ENCODE measurements around the gene MT2A. TPM values are rescaled to one million over a fixed set of nuclear protein-coding genes. Genes with fewer than 3 reads are reported as not detected.

MT2A gene
- total and polyA plus RNA-seq, 7 donors: 37.5 to 968 (median 161) TPM

GRCh38 chr16:56635441-56635967 is 27.1 kb downstream of the MT2A start:
- Histone ChIP-seq H3K9me3 (no peaks in the 10 kb centered on the region), H3K4me3 (peak overlapping the region in 3 of 4 donors; percentile 5 to 32 (median 15)), H3K36me3 (no peaks in the 10 kb centered on the region), H3K4me1 (peaks cover 0 to 45% (median 35%) of the 10 kb centered on the region in 4 donors), H3K27me3 (peaks cover 14 to 71% (median 50%) of the 10 kb centered on the region in 3 donors), H3K27ac (no peak overlapping the region)
- 17 to 48% methylated on average over 40 of the region's 40 CpGs for WGBS, 2 donors
- intact Hi-C loops (cut with DNase I): no loop called here
- DNase-seq: no peak
- TF ChIP-seq EP300 (IDR thresholded peaks at IDR 0.05) (no peak), POLR2A (IDR thresholded peaks at IDR 0.05) (no peak), CTCF (IDR thresholded peaks at IDR 0.05) (no peak), POLR2AphosphoS5 (IDR thresholded peaks at IDR 0.05) (no peak)

- no peak for DNase-seq
- Histone ChIP-seq H3K27ac (no peak overlapping the region), H3K4me3 (no peak overlapping the region), H3K36me3 (no peaks in the 10 kb centered on the region), H3K27me3 (peaks cover 14 to 83% (median 54%) of the 10 kb centered on the region in 3 donors), H3K4me1 (peaks cover 0 to 42% (median 34%) of the 10 kb centered on the region in 4 donors), H3K9me3 (no peaks in the 10 kb centered on the region)
- TF ChIP-seq POLR2AphosphoS5 (IDR thresholded peaks at IDR 0.05) (no peak), POLR2A (IDR thresholded peaks at IDR 0.05) (no peak), CTCF (IDR thresholded peaks at IDR 0.05) (no peak)
- intact Hi-C loops (cut with DNase I): no loop called here
- WGBS, 2 donors: 42 to 72% methylated on average over 9 of the region's 9 CpGs
Observed at GRCh38 chr16:56636616-56637413, 28.4 kb downstream of the MT2A start.

GRCh38 chr16:56637814-56638750 is 29.7 kb downstream of the MT2A start, which contains the start of gene MT1A:
Gene MT1A, plus strand, starts transcription at chr16:56638666. Its CDS starts 73 bp downstream, at chr16:56638739.
- peak; percentile 87 for DNase-seq
- Histone ChIP-seq H3K9me3 (no peaks in the 10 kb centered on the region), H3K36me3 (no peaks in the 10 kb centered on the region), H3K4me1 (peaks cover 0 to 31% (median 29%) of the 10 kb centered on the region in 4 donors), H3K27me3 (peaks cover 14 to 87% (median 54%) of the 10 kb centered on the region in 3 donors), H3K4me3 (peak within 1 kb of the TSS; percentile 12 to 57 (median 42)), H3K27ac (peak within 1 kb of the TSS; percentile 25 to 68 (median 56))
- TF ChIP-seq POLR2AphosphoS5 (IDR thresholded peaks at IDR 0.05) (peak; percentile 74 to 81 (median 75)), EP300 (IDR thresholded peaks at IDR 0.05) (peak in 1 of 4 donors; percentile 40), CTCF (IDR thresholded peaks at IDR 0.05) (no peak), POLR2A (IDR thresholded peaks at IDR 0.05) (peak in 1 of 2 donors; percentile 31)
- intact Hi-C loops (cut with DNase I): no loop called here
- 5 to 6% methylated on average over 68 of the region's 68 CpGs for WGBS, 2 donors

GRCh38 chr16:56639045-56639444 is 30.7 kb downstream of the MT2A start:
- H3K36me3 ChIP-seq: no peaks in the 10 kb centered on the region
- no peaks in the 10 kb centered on the region for H3K9me3 ChIP-seq
- H3K27ac ChIP-seq: peak overlapping the region in 1 of 4 donors; percentile 68
- no peak for DNase-seq
- no peak for TF ChIP-seq POLR2A (IDR thresholded peaks at IDR 0.05)
- TF ChIP-seq CTCF (IDR thresholded peaks at IDR 0.05): no peak
- TF ChIP-seq POLR2AphosphoS5 (IDR thresholded peaks at IDR 0.05): no peak
- 9 to 35% methylated on average over 1 of the region's 1 CpG for WGBS, 2 donors
- intact Hi-C loops (cut with DNase I): no loop called here
- peaks cover 14 to 90% (median 54%) of the 10 kb centered on the region in 3 donors for H3K27me3 ChIP-seq
- H3K4me1 ChIP-seq: peaks cover 0 to 39% (median 38%) of the 10 kb centered on the region in 4 donors
- peak overlapping the region in 1 of 4 donors; percentile 41 for H3K4me3 ChIP-seq

Data from sigmoid colon (tissue), 7 donors.